Activated CD4-positive, alpha-beta T cell treated with anti-CD3 and anti-CD28 coated beads for 1 hour (primary cell): ENCODE measurements around the gene PDLIM4.

Source experiments
- DNase-seq: peaks from one replicate; pipeline ENCODE4 v3.0.0-alpha.2; 2020

The PDLIM4 gene

GRCh38 chr5:132268769-132269551 is 11.5 kb downstream of the PDLIM4 start:
- DNase-seq = no peak

DNA sequence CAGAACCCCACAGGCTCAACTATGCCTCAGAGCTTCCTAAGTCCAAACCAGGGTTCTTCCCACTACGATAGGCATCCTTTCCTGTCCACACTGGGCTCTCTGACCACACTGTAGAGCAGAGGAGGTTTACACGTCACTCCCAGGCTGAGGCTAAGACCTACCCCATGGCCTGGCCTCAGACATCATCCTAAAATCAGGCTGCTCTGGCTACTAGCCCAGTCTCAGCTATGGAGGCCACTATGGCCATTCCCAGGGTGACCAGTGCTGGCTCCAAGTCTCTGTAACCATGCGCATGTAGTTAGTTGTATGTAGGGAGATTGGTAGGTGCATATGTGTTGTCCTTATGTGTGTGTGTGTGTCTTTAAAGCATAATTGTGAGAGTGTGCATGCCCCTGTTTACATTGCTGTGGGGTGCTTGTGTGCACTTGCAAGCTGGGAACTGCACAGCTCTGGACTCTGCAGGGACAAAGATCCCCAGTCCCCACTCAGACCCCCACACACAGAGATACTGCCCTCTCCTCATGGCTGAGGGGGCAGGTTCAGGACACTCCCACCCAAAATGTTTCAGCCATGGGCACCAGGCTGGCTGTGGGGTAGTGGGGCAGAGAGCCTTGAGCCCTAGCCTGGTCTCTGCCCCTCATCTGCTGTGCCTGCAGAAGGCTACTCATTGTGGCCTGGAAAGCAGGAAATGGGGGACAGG is 12.3 kb downstream of the PDLIM4 start:
- no peak for DNase-seq

DNA sequence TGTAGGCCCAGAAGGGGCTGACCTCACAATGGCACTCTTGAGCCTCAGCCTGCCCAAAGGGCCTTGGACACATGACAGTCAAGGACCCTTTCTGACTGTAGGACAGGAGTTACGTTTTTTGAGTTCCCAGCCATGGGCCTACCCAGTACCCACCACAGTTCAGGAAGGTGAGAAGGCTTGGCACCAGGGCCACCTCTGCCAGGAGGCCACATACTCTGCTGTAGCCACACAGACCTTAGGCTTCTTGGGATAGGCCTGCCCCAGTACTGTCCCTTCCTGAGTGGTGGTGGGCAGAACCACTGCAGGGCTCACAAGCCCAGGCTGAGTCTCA is 12.8 kb downstream of the PDLIM4 start:
- no peak for DNase-seq

DNA sequence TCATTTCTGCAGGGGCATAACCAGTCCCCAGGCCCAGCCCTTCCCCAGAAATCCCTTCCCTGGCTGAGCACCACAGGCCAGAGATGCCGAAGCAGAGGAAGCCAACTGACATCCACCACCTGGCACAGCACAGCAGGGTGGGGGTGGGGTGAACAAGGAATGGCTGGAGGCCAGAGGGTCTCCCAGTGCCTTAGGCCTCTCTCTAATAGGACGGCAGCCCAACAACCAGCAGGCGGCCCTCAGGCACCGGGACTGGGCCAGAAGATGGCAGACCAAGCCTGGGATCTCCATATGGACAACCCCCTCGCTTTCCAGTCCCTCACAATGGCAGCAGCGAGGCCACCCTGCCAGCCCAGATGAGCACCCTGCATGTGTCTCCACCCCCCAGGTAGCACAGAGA is 13.2 kb downstream of the PDLIM4 start:
- DNase-seq = no peak

- no peak for DNase-seq
Measured at GRCh38 chr5:132271251-132272246, 14.1 kb downstream of the PDLIM4 start.

DNA sequence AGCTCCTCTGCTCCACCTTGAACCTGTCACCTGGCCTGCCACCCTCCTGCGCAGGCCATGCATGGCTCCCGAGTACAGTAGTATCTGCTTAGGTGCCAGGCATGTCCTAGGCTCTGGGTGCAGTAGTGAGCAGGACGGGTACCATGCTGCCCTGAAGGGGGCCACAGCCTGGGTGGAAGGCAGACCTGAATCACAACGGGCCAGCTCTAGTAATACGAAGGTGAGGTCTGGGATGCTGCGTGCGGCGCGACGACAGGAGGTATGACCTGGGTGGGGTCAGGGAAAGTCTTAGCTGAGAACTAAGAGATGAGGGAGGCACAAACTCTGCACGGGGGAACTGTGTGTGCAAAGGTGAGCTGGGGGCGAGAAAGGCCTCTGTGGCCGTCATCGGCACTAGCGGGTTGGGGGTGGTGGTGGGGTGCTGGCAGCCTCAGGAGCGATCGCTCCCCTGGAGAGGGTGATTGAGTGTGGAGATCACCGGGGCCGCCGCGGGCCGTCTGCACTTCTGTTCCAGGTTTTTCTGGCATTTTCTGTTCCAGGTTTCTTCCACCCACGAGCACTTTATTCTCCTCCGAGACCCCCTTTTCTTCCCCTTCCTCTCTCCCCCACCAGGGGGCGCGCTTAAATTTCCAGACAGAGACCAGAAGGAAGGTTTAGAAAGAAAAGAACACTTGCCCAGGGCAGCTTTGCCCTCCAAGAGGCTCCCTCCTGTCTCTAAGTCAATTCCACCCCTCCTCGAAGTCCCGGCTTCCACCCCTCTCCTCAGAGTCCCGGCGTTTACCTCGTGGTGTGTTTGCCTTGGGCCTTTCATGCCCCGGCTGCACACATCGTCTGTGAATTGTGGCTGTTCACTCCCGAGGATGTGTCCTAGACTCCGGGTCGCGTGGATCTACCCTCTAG is 15.1 kb downstream of the PDLIM4 start:
- DNase-seq = peak; percentile 52

DNA sequence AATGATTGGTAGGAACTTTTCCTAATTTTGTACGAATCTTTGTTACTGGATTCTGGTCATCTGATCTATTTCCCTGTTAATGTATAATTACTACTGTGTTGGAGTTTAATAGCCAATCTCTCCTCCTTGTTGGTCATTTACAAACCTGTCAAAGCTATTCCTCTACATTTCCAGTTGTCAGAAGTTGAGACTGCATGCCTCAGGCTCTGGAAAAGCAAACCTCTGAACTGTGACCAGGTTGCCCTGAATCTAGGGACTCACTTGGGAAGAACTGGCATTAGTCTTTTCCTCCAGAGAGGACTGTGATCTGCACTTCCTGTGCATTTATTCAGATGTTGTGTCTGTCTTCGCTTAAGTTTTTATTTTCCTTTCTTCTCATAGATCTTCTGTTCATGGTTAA is 16.1 kb downstream of the PDLIM4 start:
- DNase-seq = no peak

- DNase-seq = no peak
Measured at GRCh38 chr5:132274050-132274792, 16.7 kb downstream of the PDLIM4 start.

DNA sequence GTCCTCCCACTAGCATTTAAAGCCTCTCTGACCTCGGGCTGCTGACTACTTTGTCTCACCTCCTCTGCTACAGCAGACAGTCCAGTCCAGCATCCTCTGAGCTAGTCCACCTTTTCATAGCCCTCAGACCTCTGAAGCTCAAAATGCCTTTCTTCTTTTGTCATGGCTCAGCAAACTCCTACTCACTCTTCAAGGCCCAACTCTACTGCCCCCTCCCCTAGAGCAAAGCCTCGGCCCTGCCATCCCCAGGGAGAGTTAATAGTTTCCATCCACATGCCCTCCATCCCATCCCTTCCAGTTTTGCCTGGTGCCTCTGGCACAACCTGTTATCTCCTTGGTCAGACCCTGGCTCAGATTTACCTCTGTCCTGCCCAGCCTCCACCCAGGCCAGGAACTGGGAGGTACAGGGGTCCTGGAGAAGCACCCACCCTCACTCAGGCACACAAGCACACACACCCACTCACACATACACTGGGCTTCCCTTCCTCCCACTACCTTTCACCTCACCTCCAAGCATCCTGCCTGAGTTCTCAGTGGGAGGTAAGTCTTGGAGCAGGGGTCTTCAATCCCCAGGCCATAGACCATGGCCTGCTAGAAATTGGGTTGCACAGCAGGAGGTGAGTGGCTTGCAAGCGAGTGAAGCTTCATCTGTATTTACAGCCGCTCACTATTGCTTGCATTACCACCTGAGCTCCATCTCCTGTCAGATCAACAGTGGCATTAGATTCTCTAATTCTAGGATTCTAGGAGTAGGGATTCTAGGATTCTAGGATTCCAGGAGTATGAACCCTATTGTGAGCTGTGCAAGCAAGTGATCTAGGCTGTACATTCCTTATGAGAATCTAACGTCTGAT is 18.1 kb downstream of the PDLIM4 start:
- no peak for DNase-seq

DNA sequence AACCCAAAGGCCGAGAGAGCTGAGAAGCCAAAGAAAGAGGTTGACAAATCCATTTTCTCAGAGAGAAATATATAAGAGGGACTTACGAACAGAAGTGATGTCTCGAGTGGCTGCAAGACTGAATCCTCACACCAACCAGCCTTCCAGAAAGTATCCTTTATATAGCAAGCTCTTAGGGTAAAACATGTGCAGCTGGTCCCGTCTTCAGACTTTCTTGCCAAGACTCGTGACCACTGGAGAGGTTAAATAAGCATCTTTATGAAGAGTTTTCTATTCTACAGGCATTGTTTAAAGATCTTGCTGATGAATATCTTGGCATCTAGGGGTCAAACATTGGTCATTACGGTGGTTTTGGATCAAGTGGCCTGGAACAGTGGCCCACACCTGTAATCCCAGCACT is 19.8 kb downstream of the PDLIM4 start:
- DNase-seq = no peak

GRCh38 chr5:132277971-132278853 is 20.7 kb downstream of the PDLIM4 start:
- DNase-seq = no peak

DNA sequence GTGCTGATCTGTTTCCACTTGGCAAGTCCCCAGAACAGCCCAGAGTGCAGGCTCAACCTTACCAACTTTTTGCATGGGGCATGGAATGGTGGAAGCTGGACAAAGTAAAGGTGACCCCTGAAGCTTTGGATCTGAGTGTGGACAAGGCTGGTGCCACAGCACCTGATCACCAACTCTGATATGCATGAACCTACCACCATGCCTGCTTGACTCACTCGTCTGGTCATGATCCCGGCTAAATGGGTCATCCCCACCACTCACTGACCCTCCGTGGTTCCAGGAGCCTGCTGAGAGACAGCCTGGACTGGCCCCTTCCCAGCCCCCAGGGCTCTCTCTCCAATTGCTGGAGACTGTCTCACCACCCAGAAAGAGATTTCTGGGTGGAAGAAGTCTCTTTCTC is 22.3 kb downstream of the PDLIM4 start:
- no peak for DNase-seq

- DNase-seq = no peak
Measured at GRCh38 chr5:132280371-132281240, 23.1 kb downstream of the PDLIM4 start.

GRCh38 chr5:132281856-132282614 is 24.5 kb downstream of the PDLIM4 start:
- no peak for DNase-seq

DNA sequence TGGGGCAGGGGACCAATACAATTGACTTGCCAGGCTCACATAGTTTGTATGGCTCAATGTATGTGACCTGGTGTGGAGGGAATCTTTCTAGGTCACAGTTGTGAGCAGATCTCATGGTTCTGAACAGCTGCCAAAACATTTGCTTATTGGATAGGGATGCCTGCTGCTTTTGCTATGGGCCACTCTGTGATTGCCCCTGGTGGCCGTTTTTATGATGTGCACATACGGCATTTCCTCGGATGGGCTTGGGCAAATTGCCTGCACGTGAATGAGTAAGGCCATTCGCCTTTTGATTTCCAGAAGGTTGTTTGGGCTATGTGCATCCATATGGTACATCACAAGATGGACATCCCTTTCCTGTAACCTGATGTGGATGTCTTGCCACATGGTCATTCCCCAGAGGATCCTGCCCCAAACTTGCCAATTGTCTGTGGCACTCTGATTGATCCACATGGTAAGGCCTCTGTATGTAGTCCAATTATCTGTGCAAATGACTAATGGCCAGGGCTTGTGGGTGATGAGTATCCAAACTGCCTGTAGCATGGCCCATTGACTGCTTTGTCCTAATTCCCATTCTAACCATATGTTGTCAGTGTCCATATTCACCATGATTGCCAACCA is 26.0 kb downstream of the PDLIM4 start:
- no peak for DNase-seq

GRCh38 chr5:132289097-132289496 is 31.6 kb downstream of the PDLIM4 start:
- DNase-seq = no peak

DNA sequence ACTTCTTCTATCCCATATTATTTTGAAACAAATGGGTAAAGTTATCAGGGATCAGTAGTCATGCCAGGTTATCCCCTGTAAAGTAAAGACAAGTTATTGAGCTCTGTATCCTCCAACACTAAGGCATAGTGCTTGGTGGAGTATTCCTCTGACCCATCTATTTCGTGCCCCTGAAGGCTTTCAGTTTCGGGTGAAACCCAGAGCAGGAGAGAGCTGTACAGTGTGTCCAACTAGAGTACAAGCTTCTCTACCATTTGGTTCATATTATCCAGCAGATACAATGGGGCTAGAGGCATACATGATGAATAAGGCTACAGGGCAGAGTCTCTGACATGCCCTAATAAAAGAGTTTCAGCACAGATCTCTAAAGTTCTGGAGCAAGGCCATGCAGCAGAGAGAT is 33.5 kb downstream of the PDLIM4 start:
- DNase-seq = no peak
